K562 (cell line): ENCODE measurements around the gene MICAL2. TPM values are rescaled to one million over a fixed set of nuclear protein-coding genes. Genes with fewer than 3 reads are reported as not detected.

ENCODE experiments used
- ADNP ChIP-seq: fragments of 200-800 bp; sonication (Bioruptor generic); IDR thresholded peaks from 2 replicates; pipeline ENCODE4 v1.6.1; 2016; ENCODE audit warnings: missing genetic modification characterization, missing compliant biosample characterization
- CBFA2T3 ChIP-seq: fragments of 450-650 bp; IDR thresholded peaks from 2 replicates; pipeline ENCODE4 v1.6.1; 2017
- CREB1 ChIP-seq, 2 experiments: sonication (generic) in 1 of 2; formaldehyde crosslinking in 1 of 2; IDR thresholded peaks; 2 replicates each; pipeline versions ENCODE4 v1.6.1 to v1.8.0; 2012 to 2022; ENCODE audit warnings: inconsistent platforms in 1 of 2, mild to moderate bottlenecking in 1 of 2, missing genetic modification reagents in 1 of 2, moderate library complexity in 1 of 2
- CREM ChIP-seq: IDR thresholded peaks from 2 replicates; pipeline ENCODE4 v1.6.1; 2014; ENCODE audit warnings: antibody characterized with exemption, low read depth
- CTBP1 ChIP-seq: fragments of 450-650 bp; IDR thresholded peaks from 2 replicates; pipeline ENCODE4 v1.6.1; 2016; ENCODE audit warnings: borderline replicate concordance
- CXXC5 ChIP-seq: fragments of 250-450 bp; sonication (Bioruptor Pico); IDR thresholded peaks from 2 replicates; pipeline ENCODE4 v1.8.0; 2022; ENCODE audit warnings: inconsistent platforms, mild to moderate bottlenecking, moderate library complexity
- ETV1 ChIP-seq: fragments of 450-650 bp; conservative IDR thresholded peaks from 2 replicates; pipeline ENCODE4 v1.6.1; 2016; ENCODE audit warnings: missing genetic modification characterization, control low read depth, low read depth, missing compliant biosample characterization
- ETV5 ChIP-seq: sonication (generic); formaldehyde crosslinking; IDR thresholded peaks from 2 replicates; pipeline ENCODE4 v1.4.0; 2020; ENCODE audit warnings: low read depth, mild to moderate bottlenecking, missing genetic modification reagents
- ETV6 ChIP-seq, 3 experiments: fragments of 150-350 bp in 1 of 3; sonication (generic) in 1 of 3; formaldehyde crosslinking in 1 of 3; IDR thresholded peaks; 2 replicates each; pipeline versions ENCODE4 v1.6.1 to v1.8.0; 2014 to 2022; ENCODE audit warnings: borderline replicate concordance in 2 of 3, low read depth in 2 of 3, antibody characterized with exemption in 1 of 3, low read length in 1 of 3, mild to moderate bottlenecking in 1 of 3, missing genetic modification reagents in 1 of 3
- FOSL1 ChIP-seq: fragments of 200-800 bp; sonication (Bioruptor generic); conservative IDR thresholded peaks from 2 replicates; pipeline ENCODE4 v1.6.1; 2016; ENCODE audit warnings: missing genetic modification characterization, missing compliant biosample characterization
- KLF13 ChIP-seq: fragments of 450-650 bp; IDR thresholded peaks from 2 replicates; pipeline ENCODE4 v1.6.1; 2016; ENCODE audit warnings: missing genetic modification characterization, low read depth, mild to moderate bottlenecking, missing compliant biosample characterization, moderate library complexity, borderline replicate concordance
- L3MBTL2 ChIP-seq: fragments of 450-650 bp; IDR thresholded peaks from 2 replicates; pipeline ENCODE4 v1.6.1; 2016; ENCODE audit warnings: mild to moderate bottlenecking, moderate library complexity
- MCM7 ChIP-seq, 2 experiments: fragments of 450-650 bp; IDR thresholded peaks; 2 replicates each; pipeline ENCODE4 v1.6.1; 2016 to 2018
- MTA3 ChIP-seq: fragments of 450-650 bp; formaldehyde crosslinking; IDR thresholded peaks from 2 replicates; pipeline ENCODE4 v1.6.1; 2017; ENCODE audit warnings: mild to moderate bottlenecking, borderline replicate concordance
- MYNN ChIP-seq, 2 experiments: sonication (generic); formaldehyde crosslinking in 1 of 2; IDR thresholded peaks; 2 replicates each; pipeline versions ENCODE4 v1.5.0 to v1.6.1; 2016 to 2020; ENCODE audit warnings: antibody characterized with exemption in 1 of 2, missing genetic modification reagents in 1 of 2
- NCOA1 ChIP-seq: fragments of 450-650 bp; IDR thresholded peaks from 2 replicates; pipeline ENCODE4 v1.6.1; 2016; ENCODE audit warnings: low read depth
- NFIC ChIP-seq: fragments of 450-650 bp; IDR thresholded peaks from 2 replicates; pipeline ENCODE4 v1.6.1; 2017; ENCODE audit warnings: mild to moderate bottlenecking, inconsistent platforms
- POLR2AphosphoS5 ChIP-seq: IDR thresholded peaks from 2 replicates; pipeline ENCODE4 v1.6.1; 2011; ENCODE audit warnings: mild to moderate bottlenecking, low read depth, low read length, moderate library complexity; ENCODE audit not compliant: control insufficient read depth, insufficient read depth
- RAD21 ChIP-seq, 2 experiments: fragments of 250-450 bp in 1 of 2; fragments of 450-650 bp in 1 of 2; sonication (Bioruptor Pico) in 1 of 2; formaldehyde crosslinking in 1 of 2; IDR thresholded peaks in 1 of 2; conservative IDR thresholded peaks in 1 of 2; 2 replicates each; pipeline versions ENCODE4 v1.4.0 to v1.8.0; 2020 to 2022; ENCODE audit warnings: mild to moderate bottlenecking in 2 of 2, moderate library complexity in 1 of 2
- SMARCA4 ChIP-seq: fragments of 450-650 bp; IDR thresholded peaks from 2 replicates; pipeline ENCODE4 v1.6.1; 2016
- TEAD1 ChIP-seq, 2 experiments: fragments of 450-650 bp in 1 of 2; sonication (generic) in 1 of 2; formaldehyde crosslinking; IDR thresholded peaks; 2 replicates each; pipeline versions ENCODE4 v1.4.0 to v1.8.0; 2020 to 2022; ENCODE audit warnings: mild to moderate bottlenecking in 2 of 2, missing genetic modification reagents in 1 of 2
- ZNF133 ChIP-seq: fragments of 250-450 bp; sonication (Bioruptor Pico); IDR thresholded peaks from 2 replicates; pipeline ENCODE4 v1.4.0; 2020; ENCODE audit warnings: mild to moderate bottlenecking
- ZNF212 ChIP-seq: fragments of 450-650 bp; formaldehyde crosslinking; IDR thresholded peaks from 2 replicates; pipeline ENCODE4 v1.4.0; 2020; ENCODE audit warnings: mild to moderate bottlenecking
- ZNF263 ChIP-seq: sonication (generic); formaldehyde crosslinking; IDR thresholded peaks from 2 replicates; pipeline ENCODE4 v1.8.0; 2022; ENCODE audit warnings: mild to moderate bottlenecking, missing genetic modification reagents, borderline replicate concordance
- ZNF311 ChIP-seq: fragments of 250-450 bp; sonication (Bioruptor Pico); IDR thresholded peaks from 2 replicates; pipeline ENCODE4 v1.4.0; 2020; ENCODE audit warnings: mild to moderate bottlenecking, moderate library complexity
- ZNF584 ChIP-seq: fragments of 200-800 bp; sonication (Bioruptor generic); IDR thresholded peaks from 2 replicates; pipeline ENCODE4 v1.6.1; 2016; ENCODE audit warnings: low read depth, mild to moderate bottlenecking, missing genetic modification characterization, missing compliant biosample characterization
- ZSCAN32 ChIP-seq: fragments of 450-650 bp; formaldehyde crosslinking; IDR thresholded peaks from 2 replicates; pipeline ENCODE4 v1.4.0; 2020; ENCODE audit warnings: mild to moderate bottlenecking, moderate library complexity
- polyA plus RNA-seq, 8 experiments: library from polyadenylated mRNA; depleted of rRNA in 4 of 8; stranded (reverse) in 5 of 8; unstranded in 3 of 8; fragments of >200 nt; fragmentation: Nextera tagmentation in 2 of 8; fragmentation: Illumina TruSeq in 1 of 8; extraction: Ambion mirVana in 2 of 8; extraction: Trizol in 1 of 8; gene quantifications; 2 replicates each; pipeline versions ENCODE4 v1.2.1 to v1.2.3, GENCODE V29; 2011 to 2014; ENCODE audit warnings: inconsistent platforms in 1 of 8, missing spikeins in 1 of 8
- total RNA-seq, 7 experiments: library from RNA; depleted of rRNA in 6 of 7; stranded (reverse); fragments of >200 nt in 6 of 7; fragmentation: Illumina TruSeq in 2 of 7; extraction: Trizol in 2 of 7; gene quantifications; 2 replicates each; pipeline versions ENCODE4 v1.2.1 to v1.2.3, GENCODE V29; 2011 to 2021; ENCODE audit warnings: low replicate concordance in 1 of 7

MICAL2 gene
- total and polyA plus RNA-seq, 9 of the 15 experiments (the other 6 are each of a cell fraction or from before 2014, with no cell fraction given): 4.7 to 64.2 (median 33.6) TPM

GRCh38 chr11:12167061-12168000, 56.9 kb downstream of the MICAL2 start (continued):
- TF ChIP-seq CXXC5 (CRISPR knock-in tag): peak; percentile 47
- TF ChIP-seq RAD21 (CRISPR knock-in tag; conservative IDR thresholded peaks at IDR 0.05 in 1 of 2, IDR thresholded peaks at IDR 0.05 in 1 of 2): peak in 1 of 2 experiments; percentile 20; a peak in 1 of 4 replicates
- TF ChIP-seq MCM7 (IDR thresholded peaks at IDR 0.05): 0 out of 4 replicates have a peak, but pooled peaks of 1 of the 2 experiments have one; percentile 1
- no peak for TF ChIP-seq ADNP
- TF ChIP-seq ZNF584 (CRISPR knock-in tag): peak; percentile 77; the same call in 1 of the 2 replicates
- peak; percentile 46; the same call in 1 of the 2 replicates for TF ChIP-seq POLR2AphosphoS5
- peak; percentile 90 for TF ChIP-seq SMARCA4
- 0 out of 2 replicates have a peak, but pooled peaks have one; percentile 8 for TF ChIP-seq ZSCAN32 (CRISPR knock-in tag)
- peak; percentile 95 for TF ChIP-seq CTBP1
- 0 out of 2 replicates have a peak, but pooled peaks have one; percentile 43 for TF ChIP-seq ZNF311 (CRISPR knock-in tag)
- peak; percentile 62 to 68; a peak in 1 of 4 replicates for TF ChIP-seq TEAD1 (CRISPR knock-in tag; IDR thresholded peaks at IDR 0.05)
- peak; percentile 97 for TF ChIP-seq FOSL1 (tag)
- TF ChIP-seq ZNF133 (CRISPR knock-in tag): no peak
- TF ChIP-seq CBFA2T3: peak; percentile 91
- 0 out of 2 replicates have a peak, but pooled peaks have one; percentile 12 for TF ChIP-seq KLF13
- 0 out of 4 replicates have a peak, but pooled peaks of 1 of the 2 experiments have one; percentile 62 for TF ChIP-seq ETV6 (IDR thresholded peaks at IDR 0.05; ENCODE audit: borderline replicate concordance in 1 of 2, low read depth in 2 of 2, low read length in 1 of 2)
- TF ChIP-seq ETV6 (CRISPR knock-in tag; IDR thresholded peaks at IDR 0.05; ENCODE audit: borderline replicate concordance): no peak
- 0 out of 2 replicates have a peak, but pooled peaks have one; percentile 21 for TF ChIP-seq ZNF263 (CRISPR knock-in tag)
- TF ChIP-seq ETV1: peak; percentile 79
- peak; percentile 55; the same call in 1 of the 2 replicates for TF ChIP-seq MTA3
- peak; percentile 64; the same call in 1 of the 2 replicates for TF ChIP-seq MYNN (IDR thresholded peaks at IDR 0.05)
- no peak for TF ChIP-seq MYNN (CRISPR knock-in tag; IDR thresholded peaks at IDR 0.05)
- peak; percentile 41; the same call in 1 of the 2 replicates for TF ChIP-seq NCOA1
- TF ChIP-seq ZNF212 (CRISPR knock-in tag): no peak
- TF ChIP-seq CREB1 (IDR thresholded peaks at IDR 0.05): peak; percentile 61
- peak; percentile 26; the same call in 1 of the 2 replicates for TF ChIP-seq CREB1 (CRISPR knock-in tag; IDR thresholded peaks at IDR 0.05)
- peak; percentile 77 for TF ChIP-seq CREM
- peak; percentile 58; the same call in 1 of the 2 replicates for TF ChIP-seq L3MBTL2
- TF ChIP-seq NFIC: peak; percentile 58
- TF ChIP-seq ETV5: peak; percentile 95
